ENCODE results near the gene ZNF112.

Gene ZNF112

DNA sequence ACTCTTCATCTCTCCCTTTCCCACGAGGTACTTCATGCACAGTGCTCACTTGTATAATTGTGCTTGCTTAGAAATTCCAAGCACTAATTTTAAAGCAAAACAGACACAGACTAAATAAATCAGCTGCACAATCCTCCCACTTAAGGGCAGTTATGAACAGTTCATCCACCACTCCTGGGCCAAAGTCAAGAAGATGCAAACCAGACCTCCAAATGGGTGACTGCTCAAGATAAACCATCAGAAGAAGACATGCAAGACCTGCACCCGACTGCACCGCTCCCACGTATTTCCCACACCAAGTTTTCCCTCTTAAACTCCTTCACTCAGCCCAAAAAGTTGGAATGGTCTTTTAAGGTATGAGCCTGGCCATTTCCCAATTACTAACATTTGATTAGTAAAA lies 71.5 kb downstream of the ZNF112 start:
- no peak for DNase-seq (ENCODE audit: extremely low read depth in 1 of 2, low read depth in 1 of 2)

DNA sequence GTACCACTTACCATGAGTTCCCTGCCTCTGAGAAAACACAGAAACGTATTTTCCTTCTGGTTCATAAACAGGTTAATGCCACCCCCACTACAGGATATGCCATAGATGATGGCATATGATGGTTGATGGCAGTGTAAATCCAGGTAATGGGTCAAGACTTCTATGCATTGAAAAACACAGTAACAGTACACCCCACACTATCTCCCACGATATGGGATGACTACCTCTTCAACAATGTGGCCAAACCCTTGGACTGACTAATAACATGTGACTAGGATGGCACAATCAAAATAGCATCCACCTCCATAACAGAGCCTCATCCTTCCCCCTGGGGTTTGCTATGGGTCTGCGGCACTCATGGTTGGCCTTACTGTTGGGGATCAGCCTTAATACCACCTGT lies 73.6 kb downstream of the ZNF112 start:
- DNase-seq (ENCODE audit: extremely low read depth in 1 of 2, low read depth in 1 of 2), result no peak

DNA sequence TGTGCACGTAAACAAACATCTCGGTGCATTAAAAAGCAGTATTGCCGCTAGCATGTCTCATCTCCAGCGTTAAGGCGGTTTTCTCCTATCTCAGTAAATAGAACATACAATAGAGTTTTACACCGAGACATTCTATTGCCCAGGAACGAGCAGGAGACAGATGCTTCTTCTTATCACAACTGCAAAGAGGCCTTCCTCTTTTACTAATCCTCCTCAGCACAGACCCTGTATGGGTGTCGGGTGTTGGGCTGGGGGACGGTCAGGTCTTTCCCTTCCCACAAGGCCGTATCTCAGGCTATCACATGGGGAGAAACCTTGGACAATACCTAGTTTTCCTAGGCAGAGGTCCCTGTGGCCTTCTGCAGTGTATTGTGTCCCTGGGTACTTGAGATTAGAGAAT lies 75.6 kb downstream of the ZNF112 start:
- no peak for DNase-seq (ENCODE audit: extremely low read depth in 1 of 2, low read depth in 1 of 2)

DNA sequence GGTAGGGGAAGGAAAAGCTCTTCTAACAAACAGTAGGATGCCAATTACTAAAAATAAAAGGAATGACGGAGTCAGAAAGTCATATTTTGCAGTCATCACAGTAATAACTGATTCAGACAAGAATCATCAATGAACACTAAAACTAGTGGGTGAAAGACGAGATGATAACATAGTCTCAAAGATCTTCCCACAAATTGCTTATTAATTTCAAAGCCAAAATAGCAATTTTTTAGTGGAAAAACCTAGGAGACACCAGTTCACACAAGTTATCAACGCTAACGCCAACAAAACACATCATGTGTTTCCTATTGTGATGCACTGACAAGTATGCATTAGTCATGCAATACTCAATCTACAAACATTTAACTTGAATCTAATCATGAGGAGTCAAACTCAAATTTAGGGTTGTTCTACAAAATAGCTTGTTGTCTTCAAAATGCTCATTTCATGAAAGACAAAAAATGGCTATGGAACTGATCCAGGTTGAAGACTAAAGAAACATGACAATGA lies 78.2 kb downstream of the ZNF112 start:
- DNase-seq (ENCODE audit: extremely low read depth in 1 of 2, low read depth in 1 of 2), result no peak

DNA sequence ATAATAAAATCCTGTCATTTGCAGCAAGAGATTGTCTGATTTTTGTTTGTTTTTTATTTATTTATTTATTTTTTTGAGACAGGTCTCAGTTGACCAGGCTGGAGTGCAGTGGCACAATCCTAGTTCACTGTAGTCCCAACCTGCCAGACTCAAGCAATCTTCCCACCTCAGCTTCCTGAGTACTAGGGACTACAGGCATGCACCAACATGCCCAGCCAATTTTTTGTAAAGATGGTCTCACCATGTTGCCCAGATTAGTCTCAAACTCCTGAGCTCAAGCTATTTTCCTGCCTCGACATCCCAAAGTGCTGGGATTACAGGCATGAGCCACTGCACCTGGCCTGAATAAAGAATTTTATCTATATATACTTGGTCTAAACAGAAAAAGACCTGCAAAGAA lies 79.1 kb downstream of the ZNF112 start:
- DNase-seq (ENCODE audit: extremely low read depth in 1 of 2, low read depth in 1 of 2), result no peak

All from stimulated activated CD8-positive, alpha-beta memory T cell treated with anti-CD3 and anti-CD28 coated beads, Interleukin-7, amount 100 ng/mL, for 48 hours (primary cell).